H9 (cell line): ENCODE results near the gene TMEM183A. TPM values are rescaled to one million over a fixed set of nuclear protein-coding genes. Genes with fewer than 3 reads are reported as not detected.

Source experiments
- DNase-seq: peaks from one replicate; pipeline ENCODE4 v3.0.0-alpha.2; 2017
- H2AFZ ChIP-seq: one replicate; pipeline ENCODE4 v1.6.1; 2013; ENCODE audit warnings: mild to moderate bottlenecking, low read length, control low read depth, moderate library complexity
- H2AK5ac ChIP-seq: 2 replicates; pipeline ENCODE4 v1.6.1; 2013; ENCODE audit warnings: low read length, control low read depth, mixed read lengths; ENCODE audit not compliant: insufficient read length
- H2BK120ac ChIP-seq: one replicate; pipeline ENCODE4 v1.6.1; 2013; ENCODE audit warnings: low read depth, mild to moderate bottlenecking, low read length, control low read depth, inconsistent platforms; ENCODE audit not compliant: poor library complexity, severe bottlenecking
- H2BK12ac ChIP-seq: 2 replicates; pipeline ENCODE4 v1.6.1; 2013; ENCODE audit warnings: low read length, control low read depth, mixed read lengths, low read depth; ENCODE audit not compliant: insufficient read length
- H2BK15ac ChIP-seq: 2 replicates; pipeline ENCODE4 v1.6.1; 2013; ENCODE audit warnings: low read depth, low read length, control low read depth
- H2BK20ac ChIP-seq: one replicate; pipeline ENCODE4 v1.6.1; 2013; ENCODE audit warnings: low read depth, mild to moderate bottlenecking, low read length, control low read depth, inconsistent platforms; ENCODE audit not compliant: poor library complexity, severe bottlenecking
- H2BK5ac ChIP-seq: 2 replicates; pipeline ENCODE4 v1.6.1; 2013; ENCODE audit warnings: low read length, control low read depth, mixed read lengths; ENCODE audit not compliant: insufficient read length
- H3K14ac ChIP-seq: 2 replicates; pipeline ENCODE4 v1.6.1; 2013; ENCODE audit warnings: low read length, control low read depth; ENCODE audit not compliant: insufficient read depth
- H3K18ac ChIP-seq: 2 replicates; pipeline ENCODE4 v1.6.1; 2013; ENCODE audit warnings: low read depth, mild to moderate bottlenecking, mixed read lengths, low read length, control low read depth; ENCODE audit not compliant: insufficient read length
- H3K23ac ChIP-seq: 2 replicates; pipeline ENCODE4 v1.6.1; 2013; ENCODE audit warnings: low read length, control low read depth, mixed read lengths, low read depth; ENCODE audit not compliant: insufficient read length
- H3K23me2 ChIP-seq: 2 replicates; pipeline ENCODE4 v1.6.1; 2013; ENCODE audit warnings: low read depth, mild to moderate bottlenecking, mixed read lengths, low read length, control low read depth; ENCODE audit not compliant: insufficient read length, poor library complexity, severe bottlenecking
- H3K27ac ChIP-seq: 2 replicates; pipeline ENCODE4 v1.5.1; 2013; ENCODE audit warnings: low read length, control low read depth, mixed read lengths, low read depth; ENCODE audit not compliant: insufficient read length
- H3K27me3 ChIP-seq: 2 replicates; pipeline ENCODE4 v1.6.1; 2013; ENCODE audit warnings: low read length, control low read depth, inconsistent platforms; ENCODE audit not compliant: insufficient read depth
- H3K4ac ChIP-seq: 2 replicates; pipeline ENCODE4 v1.6.1; 2013; ENCODE audit warnings: low read depth, mild to moderate bottlenecking, control low read depth, inconsistent platforms, low read length, moderate library complexity
- H3K4me1 ChIP-seq: 2 replicates; pipeline ENCODE4 v1.6.1; 2013; ENCODE audit warnings: low read length, control low read depth, inconsistent platforms; ENCODE audit not compliant: insufficient read depth
- H3K4me2 ChIP-seq: 2 replicates; pipeline ENCODE4 v1.6.1; 2013; ENCODE audit warnings: low read length, control low read depth, mixed read lengths; ENCODE audit not compliant: insufficient read length, insufficient read depth
- H3K56ac ChIP-seq: 2 replicates; pipeline ENCODE4 v1.6.1; 2013; ENCODE audit warnings: low read depth, mild to moderate bottlenecking, mixed read lengths, low read length, control low read depth; ENCODE audit not compliant: insufficient read length
- H3K79me1 ChIP-seq: 2 replicates; pipeline ENCODE4 v1.6.1; 2013; ENCODE audit warnings: low read depth, mild to moderate bottlenecking, moderate library complexity, low read length, control low read depth, inconsistent platforms; ENCODE audit not compliant: insufficient read depth, poor library complexity, severe bottlenecking
- H3K79me2 ChIP-seq: 2 replicates; pipeline ENCODE4 v1.6.1; 2013; ENCODE audit warnings: low read length, control low read depth, inconsistent platforms; ENCODE audit not compliant: insufficient read depth
- H3K9ac ChIP-seq: 2 replicates; pipeline ENCODE4 v1.6.1; 2013; ENCODE audit warnings: low read length, control low read depth, mixed read lengths; ENCODE audit not compliant: insufficient read length; ENCODE audit errors: extremely low read depth
- H3K9me3 ChIP-seq: one replicate; pipeline ENCODE4 v1.6.1; 2013; ENCODE audit warnings: low read depth, low read length, inconsistent platforms; ENCODE audit not compliant: control insufficient read depth
- H3T11ph ChIP-seq: one replicate; pipeline ENCODE4 v1.6.1; 2013; ENCODE audit warnings: mild to moderate bottlenecking, low read length, control low read depth, inconsistent platforms
- H4K20me1 ChIP-seq: one replicate; pipeline ENCODE4 v1.6.1; 2013; ENCODE audit not compliant: control insufficient read depth, insufficient read length, insufficient read depth
- H4K5ac ChIP-seq: 2 replicates; pipeline ENCODE4 v1.6.1; 2013; ENCODE audit warnings: low read depth, mild to moderate bottlenecking, mixed read lengths, low read length, control low read depth; ENCODE audit not compliant: insufficient read length
- H4K8ac ChIP-seq: replicated peaks from 2 replicates; pipeline ENCODE4 v1.6.1; 2013; ENCODE audit warnings: low read length, control low read depth, mixed read lengths, low read depth; ENCODE audit not compliant: insufficient read length
- H4K91ac ChIP-seq: 2 replicates; pipeline ENCODE4 v1.6.1; 2013; ENCODE audit warnings: low read depth, mild to moderate bottlenecking, moderate library complexity, mixed read lengths, low read length, control low read depth; ENCODE audit not compliant: insufficient read length
- H3K27ac Mint-ChIP-seq, 3 experiments: 2 replicates in 2 of 3; 3 replicates in 1 of 3; pipeline ENCODE4 v1.8.0; 2020 to 2021; ENCODE audit warnings: mixed read lengths in 3 of 3, mild to moderate bottlenecking in 1 of 3, moderate library complexity in 1 of 3
- H3K27me3 Mint-ChIP-seq: 2 replicates; pipeline ENCODE4 v1.8.0; 2021; ENCODE audit warnings: low read depth, mild to moderate bottlenecking, moderate library complexity, mixed read lengths
- H3K36me3 Mint-ChIP-seq, 3 experiments: 2 replicates in 2 of 3; 3 replicates in 1 of 3; pipeline ENCODE4 v1.8.0; 2020 to 2021; ENCODE audit warnings: low read depth in 3 of 3, mixed read lengths in 3 of 3; ENCODE audit not compliant: insufficient read depth in 1 of 3
- H3K4me1 Mint-ChIP-seq, 2 experiments: 2 replicates each; pipeline ENCODE4 v1.8.0; 2020; ENCODE audit warnings: mixed read lengths in 2 of 2
- H3K4me3 Mint-ChIP-seq, 2 experiments: 2 replicates in 1 of 2; 3 replicates in 1 of 2; pipeline ENCODE4 v1.8.0; 2020 to 2021; ENCODE audit warnings: mild to moderate bottlenecking in 2 of 2, mixed read lengths in 2 of 2, moderate library complexity in 1 of 2
- H3K9me3 Mint-ChIP-seq, 2 experiments: 2 replicates in 1 of 2; 3 replicates in 1 of 2; pipeline ENCODE4 v1.8.0; 2020; ENCODE audit warnings: mild to moderate bottlenecking in 2 of 2, mixed read lengths in 2 of 2, moderate library complexity in 1 of 2
- WGBS: extraction: QIAGEN DNeasy Blood & Tissue Kit; methylation state at CpG from one replicate; pipeline ENCODE4 v1.1.7; 2013; ENCODE audit warnings: missing lambda C conversion rate, low lambda C conversion rate, mixed read lengths; ENCODE audit not compliant: insufficient read length; ENCODE audit errors: extremely low coverage; 5-methylcytosine and 5-hydroxymethylcytosine counted together
- total RNA-seq: library from RNA; stranded (reverse); gene quantifications from 2 replicates; pipeline ENCODE4 v1.2.1, GENCODE V29; 2021
- TF ChIP-seq, protein P1 (sequence below): fragments of 200-600 bp; sonication (generic); conservative IDR thresholded peaks from 3 replicates; pipeline ENCODE4 v1.8.0; 2021; ENCODE audit warnings: antibody characterized with exemption, mild to moderate bottlenecking

The TMEM183A gene
- total RNA-seq, 1 experiment from 2014 or later, result 93.4 TPM

- TF ChIP-seq, protein P1, sequence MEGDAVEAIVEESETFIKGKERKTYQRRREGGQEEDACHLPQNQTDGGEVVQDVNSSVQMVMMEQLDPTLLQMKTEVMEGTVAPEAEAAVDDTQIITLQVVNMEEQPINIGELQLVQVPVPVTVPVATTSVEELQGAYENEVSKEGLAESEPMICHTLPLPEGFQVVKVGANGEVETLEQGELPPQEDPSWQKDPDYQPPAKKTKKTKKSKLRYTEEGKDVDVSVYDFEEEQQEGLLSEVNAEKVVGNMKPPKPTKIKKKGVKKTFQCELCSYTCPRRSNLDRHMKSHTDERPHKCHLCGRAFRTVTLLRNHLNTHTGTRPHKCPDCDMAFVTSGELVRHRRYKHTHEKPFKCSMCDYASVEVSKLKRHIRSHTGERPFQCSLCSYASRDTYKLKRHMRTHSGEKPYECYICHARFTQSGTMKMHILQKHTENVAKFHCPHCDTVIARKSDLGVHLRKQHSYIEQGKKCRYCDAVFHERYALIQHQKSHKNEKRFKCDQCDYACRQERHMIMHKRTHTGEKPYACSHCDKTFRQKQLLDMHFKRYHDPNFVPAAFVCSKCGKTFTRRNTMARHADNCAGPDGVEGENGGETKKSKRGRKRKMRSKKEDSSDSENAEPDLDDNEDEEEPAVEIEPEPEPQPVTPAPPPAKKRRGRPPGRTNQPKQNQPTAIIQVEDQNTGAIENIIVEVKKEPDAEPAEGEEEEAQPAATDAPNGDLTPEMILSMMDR, result no peak
- Histone ChIP-seq H3K79me1 (no peaks in the 10 kb centered on the region), H4K20me1 (peaks cover 2% of the 10 kb centered on the region)
These were observed 28.2 kb downstream of the TMEM183A start for GRCh38 chr1:203035111-203036000.

More at GRCh38 chr1:203035111-203036000, 28.2 kb downstream of the TMEM183A start:
- Histone ChIP-seq H3K4ac (no peak overlapping the region), H3K23ac (no peak overlapping the region), H2BK15ac (no peak overlapping the region), H3K4me2 (no peak overlapping the region), H3K4me1 (peaks cover 7% of the 10 kb centered on the region; the same call in 1 of the 2 replicates), H3K27me3 (no peaks in the 10 kb centered on the region), H3K79me2 (no peaks in the 10 kb centered on the region), H2BK120ac (no peak overlapping the region), H3K27ac (no peak overlapping the region), H2BK20ac (no peak overlapping the region), H3K23me2 (no peaks in the 10 kb centered on the region), H3T11ph (no peak overlapping the region), H2BK12ac (no peak overlapping the region), H3K14ac (peak overlapping the region; percentile 32; the same call in 1 of the 2 replicates), H3K9ac (no peak overlapping the region), H2BK5ac (no peak overlapping the region), H2AK5ac (no peak overlapping the region), H4K5ac (no peak overlapping the region), H3K56ac (no peak overlapping the region), H3K18ac (no peak overlapping the region), H4K8ac (no peak overlapping the region), H3K9me3 (no peaks in the 10 kb centered on the region), H2AFZ (no peak overlapping the region), H4K91ac (no peak overlapping the region)
- Mint-ChIP-seq H3K4me1 (peaks cover 20 to 27% of the 10 kb centered on the region in 2 experiments), H3K4me3 (no peak overlapping the region), H3K27me3 (peaks cover 3% of the 10 kb centered on the region), H3K9me3 (no peaks in the 10 kb centered on the region), H3K36me3 (peaks cover 1 to 11% (median 2%) of the 10 kb centered on the region in 3 experiments; a peak in 4 of 7 replicates), H3K27ac (peak overlapping the region in 1 of 3 experiments; percentile 17; a peak in 1 of 7 replicates)
- WGBS, result no CpG with 5 or more reads among the region's 15 CpGs
- DNase-seq, result peak; percentile 33
